Adrenal gland (tissue), 12 donors: ENCODE data around the gene DNAH8. TPM values are rescaled to one million over a fixed set of nuclear protein-coding genes. Genes with fewer than 3 reads are reported as not detected.

Source experiments
- DNase-seq, 7 donors: peaks; one replicate each; pipeline ENCODE4 v3.0.0-alpha.2; 2019 to 2020
- H3K27ac ChIP-seq, 5 donors: fragments of 200-600 bp; sonication (generic) in 4 of 5; 1 replicate in 3 of 5; 2 replicates in 2 of 5; pipeline versions ENCODE4 v1.5.1 to v1.8.0; 2016 to 2020; ENCODE audit warnings: mild to moderate bottlenecking in 1 of 5
- H3K27me3 ChIP-seq: fragments of 200-600 bp; 2 replicates; pipeline ENCODE4 v1.8.0; 2021
- H3K36me3 ChIP-seq, 2 donors: fragments of 200-600 bp; replicated peaks in 1 of 2; 1 replicate in 1 of 2; 2 replicates in 1 of 2; pipeline versions ENCODE4 v1.5.1 to v1.8.0; 2018 to 2022
- H3K4me1 ChIP-seq, 2 donors: fragments of 200-600 bp; replicated peaks in 1 of 2; 1 replicate in 1 of 2; 2 replicates in 1 of 2; pipeline versions ENCODE4 v1.5.1 to v1.8.0; 2018 to 2021
- H3K4me3 ChIP-seq, 4 donors: fragments of 200-600 bp; sonication (generic) in 3 of 4; one replicate each; pipeline ENCODE4 v1.5.1; 2016 to 2018
- H3K9me3 ChIP-seq, 3 donors: fragments of 200-600 bp; sonication (generic) in 1 of 3; replicated peaks in 1 of 3; 1 replicate in 2 of 3; 2 replicates in 1 of 3; pipeline versions ENCODE4 v1.5.1 to v1.8.0; 2016 to 2021
- CTCF ChIP-seq, 6 experiments: fragments of 450-650 bp in 4 of 6; fragments of 200-600 bp in 2 of 6; sonication (generic) in 1 of 6; IDR thresholded peaks; 1 replicate in 5 of 6; 2 replicates in 1 of 6; pipeline versions ENCODE4 v1.5.1 to v1.8.0; 2016 to 2021; ENCODE audit warnings: antibody characterized with exemption in 6 of 6, mild to moderate bottlenecking in 2 of 6, moderate library complexity in 1 of 6
- POLR2A ChIP-seq, 2 donors: fragments of 450-650 bp; IDR thresholded peaks; one replicate each; pipeline ENCODE4 v1.6.1; 2017; ENCODE audit warnings: antibody characterized with exemption in 2 of 2, mild to moderate bottlenecking in 2 of 2, moderate library complexity in 1 of 2
- WGBS, 4 donors: extraction: QIAGEN DNeasy Blood & Tissue Kit in 2 of 4; methylation state at CpG; one replicate each; pipeline versions ENCODE4 v1.1.5 to v1.1.7; 2013 to 2017; 5-methylcytosine and 5-hydroxymethylcytosine counted together
- intact Hi-C, 2 donors: fragments of 100-400 bp; cut with DNase I; formaldehyde crosslinking; loops; one replicate each; pipeline versions ENCODE4 v1.14.1 to v1.15.0; 2022 to 2023
- polyA plus RNA-seq, 3 donors: library from polyadenylated mRNA; stranded (reverse); fragments of 200-250 nt in 2 of 3; fragments of 350-450 nt in 1 of 3; fragmentation: Illumina TruSeq in 1 of 3; extraction: RNeasy Lipid Tissue Mini Kit (QIAGEN cat#74804) in 1 of 3; gene quantifications; one replicate each; pipeline ENCODE4 v1.2.3, GENCODE V29; 2013 to 2014
- total RNA-seq, 9 donors: library from RNA; depleted of rRNA in 4 of 9; stranded (reverse); fragments of >200 nt in 4 of 9; fragments of 120-200 nt in 1 of 9; fragmentation: NEBNext Ultra II Directional in 1 of 9; extraction: Animal tissue kit (Norgen Biotek cat#: 25700) in 1 of 9; gene quantifications; one replicate each; pipeline versions ENCODE4 v1.1.0 to v1.2.4, GENCODE V29; 2013 to 2023
- donor health status: healthy with polysubstance abuse.
- donor health status: Bipolar disorder and iron deficiency.
- donor health status: DM: yes; HTN: yes; CAD: no.
- donor health status: DM: no; HTN: no; CAD: no.
- donor health status: DM: no; HTN: no; CAD: no.
- donor health status: DM: yes; HTN: yes; CAD: no.

Gene DNAH8
- total and polyA plus RNA-seq, 12 donors, result under 0.01 to 0.02 TPM; not detected in 10

- no peak for TF ChIP-seq POLR2A (IDR thresholded peaks at IDR 0.05)
- no peak for TF ChIP-seq CTCF (IDR thresholded peaks at IDR 0.05)
- intact Hi-C loops, result no loop called here
- WGBS, 4 donors, result 69 to 78% (median 75%) methylated on average over 5 of the region's 5 CpGs
- no peaks in the 10 kb centered on the region for H3K36me3 ChIP-seq
- H3K4me1 ChIP-seq, result no peaks in the 10 kb centered on the region
- H3K27me3 ChIP-seq, result no peaks in the 10 kb centered on the region
- DNase-seq, result no peak
- no peak overlapping the region for H3K27ac ChIP-seq
- H3K9me3 ChIP-seq, result no peaks in the 10 kb centered on the region
- H3K4me3 ChIP-seq, result no peak overlapping the region
These were observed 11.0 kb upstream of the DNAH8 start for GRCh38 chr6:38703949-38704590.

- no peaks in the 10 kb centered on the region for H3K4me1 ChIP-seq
- no peaks in the 10 kb centered on the region for H3K36me3 ChIP-seq
- intact Hi-C loops, result no loop called here
- H3K4me3 ChIP-seq, result no peak overlapping the region
- H3K27ac ChIP-seq, result no peak overlapping the region
- H3K27me3 ChIP-seq, result no peaks in the 10 kb centered on the region
- 32 to 60% (median 42%) methylated on average over 2 of the region's 2 CpGs for WGBS, 4 donors
- no peak for DNase-seq
- TF ChIP-seq CTCF (IDR thresholded peaks at IDR 0.05), result no peak
- H3K9me3 ChIP-seq, result no peaks in the 10 kb centered on the region
These were observed 9.2 kb upstream of the DNAH8 start for GRCh38 chr6:38705924-38706323.

GRCh38 chr6:38708496-38708895 is 6.6 kb upstream of the DNAH8 start:
- intact Hi-C loops, result no loop called here
- no peak for TF ChIP-seq POLR2A (IDR thresholded peaks at IDR 0.05)
- TF ChIP-seq CTCF (IDR thresholded peaks at IDR 0.05), result no peak
- Histone ChIP-seq H3K4me1 (no peaks in the 10 kb centered on the region), H3K9me3 (no peaks in the 10 kb centered on the region), H3K27ac (no peak overlapping the region), H3K27me3 (no peaks in the 10 kb centered on the region), H3K4me3 (no peak overlapping the region), H3K36me3 (no peaks in the 10 kb centered on the region)
- DNase-seq, result no peak
- 46 to 63% (median 58%) methylated on average over 2 of the region's 2 CpGs for WGBS, 4 donors

GRCh38 chr6:38713812-38714211 is 1.3 kb upstream of the DNAH8 start:
- Histone ChIP-seq H3K27me3 (peaks cover 25% of the 10 kb centered on the region), H3K4me1 (peaks cover 0 to 4% of the 10 kb centered on the region in 2 donors), H3K9me3 (no peaks in the 10 kb centered on the region), H3K27ac (no peak overlapping the region), H3K36me3 (no peaks in the 10 kb centered on the region), H3K4me3 (no peak overlapping the region)
- DNase-seq, result no peak
- 61 to 73% (median 70%) methylated on average over 3 to 6 of the region's 6 CpGs for WGBS, 4 donors
- TF ChIP-seq CTCF (IDR thresholded peaks at IDR 0.05) (no peak), POLR2A (IDR thresholded peaks at IDR 0.05) (no peak)
- intact Hi-C loops, result no loop called here
